ENCODE data around the gene ADCY9. TPM values are rescaled to one million over a fixed set of nuclear protein-coding genes. Genes with fewer than 3 reads are reported as not detected.

Gene ADCY9
- polyA plus RNA-seq, 2 of the 4 experiments (the other 2 are of a cell fraction) = 6.2 to 7.6 TPM

- H3K4me1 ChIP-seq = peaks cover 19% of the 10 kb centered on the region
- H3K9me3 ChIP-seq = peaks cover 16% of the 10 kb centered on the region
- ATAC-seq (no peak), FAIRE-seq (no peak), DNase-seq (ENCODE audit: low read depth in 1 of 2, low spot score in 1 of 2) (no peak)
- ChIA-PET CTCF (interaction anchor here (0.8 to 1.8 kb wide), 3 partner anchors 74 to 275 kb away, joined by 3 to 8 read pairs (median 3); no protein-coding TSS in a partner anchor), POLR2A (no interaction called here)
- no peak overlapping the region for H3K27ac ChIP-seq
- H3K4me3 ChIP-seq = no peak overlapping the region
- no peak overlapping the region for H3K4me2 ChIP-seq
- no peak for TF ChIP-seq KDM1A (IDR thresholded peaks at IDR 0.05; ENCODE audit: low read depth)
- no peak for TF ChIP-seq SREBF2 (IDR thresholded peaks at IDR 0.05)
- TF ChIP-seq MAFK (IDR thresholded peaks at IDR 0.05; ENCODE audit: partially characterized antibody) = no peak
- no peak for TF ChIP-seq POLR2AphosphoS2 (conservative IDR thresholded peaks at IDR 0.05; ENCODE audit: low read length)
- TF ChIP-seq HEYL (CRISPR knock-in tag; IDR thresholded peaks at IDR 0.05) = no peak
- TF ChIP-seq EHF (CRISPR knock-in tag; IDR thresholded peaks at IDR 0.05) = no peak
- no peak for TF ChIP-seq RNF2 (IDR thresholded peaks at IDR 0.05; ENCODE audit: borderline replicate concordance, low read depth)
- TF ChIP-seq CBX2 (IDR thresholded peaks at IDR 0.05; ENCODE audit: borderline replicate concordance, low read depth) = no peak
- TF ChIP-seq NPAS2 (CRISPR knock-in tag; IDR thresholded peaks at IDR 0.05; ENCODE audit: borderline replicate concordance) = no peak
- TF ChIP-seq POLR2A (IDR thresholded peaks at IDR 0.05; ENCODE audit: low read length) = no peak
- 86% methylated on average over 16 of the region's 16 CpGs for WGBS (ENCODE audit: missing lambda C conversion rate)
Measured at GRCh38 chr16:4056161-4057105, 59.8 kb downstream of the ADCY9 start.

- H3K4me2 ChIP-seq = no peak overlapping the region
- ATAC-seq = no peak
- peaks cover 19% of the 10 kb centered on the region for H3K4me1 ChIP-seq
- peaks cover 10% of the 10 kb centered on the region for H3K9me3 ChIP-seq
- POLR2A ChIA-PET = no interaction called here
- CTCF ChIA-PET = interaction anchor here (0.8 to 1.8 kb wide), 3 partner anchors 73 to 274 kb away, joined by 3 to 8 read pairs (median 3); no protein-coding TSS in a partner anchor
- H3K4me3 ChIP-seq = no peak overlapping the region
- FAIRE-seq = no peak
- WGBS (ENCODE audit: missing lambda C conversion rate) = 96% methylated on average over 15 of the region's 15 CpGs
- H3K27ac ChIP-seq = no peak overlapping the region
- no peak for DNase-seq (ENCODE audit: low read depth in 1 of 2, low spot score in 1 of 2)
- no peak for TF ChIP-seq MAZ (IDR thresholded peaks at IDR 0.05; ENCODE audit: borderline replicate concordance, low read depth, low read length)
- TF ChIP-seq CHD2 (IDR thresholded peaks at IDR 0.05; ENCODE audit: low read length, partially characterized antibody) = no peak
- no peak for TF ChIP-seq TP53 (CRISPR knock-in tag; IDR thresholded peaks at IDR 0.05)
- no peak for TF ChIP-seq HOXA7 (CRISPR knock-in tag; IDR thresholded peaks at IDR 0.05)
- TF ChIP-seq GATA3 (IDR thresholded peaks at IDR 0.05; ENCODE audit: borderline replicate concordance) = no peak
- no peak for TF ChIP-seq CBX8 (IDR thresholded peaks at IDR 0.05)
- no peak for TF ChIP-seq EHMT2 (IDR thresholded peaks at IDR 0.05; ENCODE audit: low read depth)
- TF ChIP-seq PBX3 (IDR thresholded peaks at IDR 0.05) = no peak
- TF ChIP-seq NFE2L2 (conservative IDR thresholded peaks at IDR 0.05; ENCODE audit: low read length) = no peak
- no peak for TF ChIP-seq POLR2A (IDR thresholded peaks at IDR 0.05; ENCODE audit: low read length)
- TF ChIP-seq NPAS2 (CRISPR knock-in tag; IDR thresholded peaks at IDR 0.05; ENCODE audit: borderline replicate concordance) = no peak
- no peak for TF ChIP-seq POLR2AphosphoS2 (conservative IDR thresholded peaks at IDR 0.05; ENCODE audit: low read length)
Measured at GRCh38 chr16:4055748-4056147, 60.5 kb downstream of the ADCY9 start.

GRCh38 chr16:4053301-4053845 lies 62.9 kb downstream of the ADCY9 start:
- CTCF ChIA-PET = interaction anchor here (1.3 to 1.5 kb wide), 2 partner anchors 70 to 201 kb away, joined by 4 to 5 read pairs; no protein-coding TSS in a partner anchor
- POLR2A ChIA-PET = no interaction called here
- Histone ChIP-seq H3K4me3 (no peak overlapping the region), H3K9me3 (no peaks in the 10 kb centered on the region), H3K27ac (peak overlapping the region; percentile 13 to 65; a peak in 5 of 6 replicates), H3K4me2 (peak overlapping the region; percentile 65), H3K4me1 (peaks cover 19% of the 10 kb centered on the region)
- DNase-seq (ENCODE audit: low read depth in 1 of 2, low spot score in 1 of 2) = no peak
- peak in 1 of 2 experiments; percentile 57; a peak in 2 of 6 replicates for ATAC-seq
- FAIRE-seq = no peak
- TF ChIP-seq REST (IDR thresholded peaks at IDR 0.05) (no peak), HOXB13 (CRISPR knock-in tag; IDR thresholded peaks at IDR 0.05; ENCODE audit: low read depth) (no peak), JUNB (IDR thresholded peaks at IDR 0.05) (no peak), CEBPB (IDR thresholded peaks at IDR 0.05) (peak; percentile 81 to 84), KDM5A (IDR thresholded peaks at IDR 0.05) (no peak)
- WGBS (ENCODE audit: missing lambda C conversion rate) = 52% methylated on average over 18 of the region's 18 CpGs

Measured in A549 (cell line).